SK-N-SH treated with all-trans-retinoic acid at 6 μM for 48 hours (cell line): ENCODE results near the gene OTOG.

Experiments
- CSDC2 ChIP-seq: fragments of 250-450 bp; sonication (Bioruptor Pico); IDR thresholded peaks from 2 replicates; pipeline ENCODE4 v1.5.0; 2020; ENCODE audit warnings: mild to moderate bottlenecking, moderate library complexity
- GLIS3 ChIP-seq: fragments of 250-450 bp; sonication (Bioruptor Pico); IDR thresholded peaks from 2 replicates; pipeline ENCODE4 v1.5.0; 2020; ENCODE audit warnings: mild to moderate bottlenecking, moderate library complexity
- OSR1 ChIP-seq: fragments of 250-450 bp; sonication (Bioruptor Pico); IDR thresholded peaks from 2 replicates; pipeline ENCODE4 v1.8.0; 2022; ENCODE audit warnings: moderate library complexity, mild to moderate bottlenecking, inconsistent platforms
- PPARA ChIP-seq: fragments of 250-450 bp; sonication (Bioruptor Pico); IDR thresholded peaks from 2 replicates; pipeline ENCODE4 v1.5.0; 2020; ENCODE audit warnings: mild to moderate bottlenecking, borderline replicate concordance
- ZFP3 ChIP-seq: fragments of 250-450 bp; sonication (Bioruptor Pico); IDR thresholded peaks from 2 replicates; pipeline ENCODE4 v1.5.0; 2020; ENCODE audit warnings: mild to moderate bottlenecking, moderate library complexity
- ZFP30 ChIP-seq: fragments of 450-650 bp; formaldehyde crosslinking; IDR thresholded peaks from 2 replicates; pipeline ENCODE4 v1.5.0; 2022; ENCODE audit warnings: mild to moderate bottlenecking, moderate library complexity
- ZNF565 ChIP-seq: fragments of 450-650 bp; formaldehyde crosslinking; conservative IDR thresholded peaks from 2 replicates; pipeline ENCODE4 v1.5.0; 2020; ENCODE audit warnings: low read depth, mild to moderate bottlenecking, moderate library complexity
- TF ChIP-seq, protein P1 (sequence below): fragments of 250-450 bp; sonication (Bioruptor Pico); IDR thresholded peaks from 2 replicates; pipeline ENCODE4 v1.5.1; 2021; ENCODE audit warnings: mild to moderate bottlenecking, moderate library complexity
- TF ChIP-seq, protein P2 (sequence below): fragments of 250-450 bp; sonication (Bioruptor Pico); IDR thresholded peaks from 2 replicates; pipeline ENCODE4 v1.8.0; 2021; ENCODE audit warnings: low read depth, mild to moderate bottlenecking, moderate library complexity, borderline replicate concordance
- TF ChIP-seq, protein P3 (sequence below): fragments of 250-450 bp; sonication (Bioruptor Pico); IDR thresholded peaks from 2 replicates; pipeline ENCODE4 v1.8.0; 2020; ENCODE audit warnings: mild to moderate bottlenecking, moderate library complexity, borderline replicate concordance
- TF ChIP-seq, protein P4 (sequence below): fragments of 250-450 bp; sonication (Bioruptor Pico); IDR thresholded peaks from 2 replicates; pipeline ENCODE4 v1.5.1; 2020; ENCODE audit warnings: low read depth, mild to moderate bottlenecking, moderate library complexity
- TF ChIP-seq, protein P5 (sequence below): fragments of 250-450 bp; sonication (Bioruptor Pico); IDR thresholded peaks from 2 replicates; pipeline ENCODE4 v1.5.0; 2020; ENCODE audit warnings: mild to moderate bottlenecking, moderate library complexity

DNA sequence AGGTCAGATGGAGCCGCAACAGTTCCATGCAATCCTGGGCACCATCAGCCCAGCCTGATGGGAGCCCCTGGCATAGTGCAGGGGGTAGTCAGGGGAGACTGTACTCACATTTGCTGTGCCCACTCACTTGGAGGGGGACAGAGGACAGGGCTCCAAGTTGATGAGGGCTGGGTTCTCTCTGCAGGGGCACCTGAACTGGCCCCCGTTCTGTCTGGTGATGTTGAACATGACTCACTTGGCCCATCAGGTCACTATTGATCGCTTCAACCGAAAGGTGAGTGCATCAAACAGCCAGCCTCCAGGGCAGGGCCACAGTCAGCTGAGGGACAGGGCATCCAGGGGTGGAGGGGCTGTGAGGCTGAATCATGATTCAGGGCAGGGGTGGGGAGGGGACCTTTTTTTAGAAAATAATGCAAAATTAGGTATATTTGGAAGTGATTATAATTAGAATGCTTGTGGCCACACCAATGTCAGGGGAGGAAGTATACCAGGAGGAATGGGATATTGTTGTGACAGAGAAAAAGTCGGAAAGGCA lies 66.4 kb downstream of the OTOG start:
- TF ChIP-seq, protein P1, sequence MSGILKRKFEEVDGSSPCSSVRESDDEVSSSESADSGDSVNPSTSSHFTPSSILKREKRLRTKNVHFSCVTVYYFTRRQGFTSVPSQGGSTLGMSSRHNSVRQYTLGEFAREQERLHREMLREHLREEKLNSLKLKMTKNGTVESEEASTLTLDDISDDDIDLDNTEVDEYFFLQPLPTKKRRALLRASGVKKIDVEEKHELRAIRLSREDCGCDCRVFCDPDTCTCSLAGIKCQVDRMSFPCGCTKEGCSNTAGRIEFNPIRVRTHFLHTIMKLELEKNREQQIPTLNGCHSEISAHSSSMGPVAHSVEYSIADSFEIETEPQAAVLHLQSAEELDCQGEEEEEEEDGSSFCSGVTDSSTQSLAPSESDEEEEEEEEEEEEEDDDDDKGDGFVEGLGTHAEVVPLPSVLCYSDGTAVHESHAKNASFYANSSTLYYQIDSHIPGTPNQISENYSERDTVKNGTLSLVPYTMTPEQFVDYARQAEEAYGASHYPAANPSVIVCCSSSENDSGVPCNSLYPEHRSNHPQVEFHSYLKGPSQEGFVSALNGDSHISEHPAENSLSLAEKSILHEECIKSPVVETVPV (CRISPR knock-in tag) = no peak
- TF ChIP-seq, protein P2, sequence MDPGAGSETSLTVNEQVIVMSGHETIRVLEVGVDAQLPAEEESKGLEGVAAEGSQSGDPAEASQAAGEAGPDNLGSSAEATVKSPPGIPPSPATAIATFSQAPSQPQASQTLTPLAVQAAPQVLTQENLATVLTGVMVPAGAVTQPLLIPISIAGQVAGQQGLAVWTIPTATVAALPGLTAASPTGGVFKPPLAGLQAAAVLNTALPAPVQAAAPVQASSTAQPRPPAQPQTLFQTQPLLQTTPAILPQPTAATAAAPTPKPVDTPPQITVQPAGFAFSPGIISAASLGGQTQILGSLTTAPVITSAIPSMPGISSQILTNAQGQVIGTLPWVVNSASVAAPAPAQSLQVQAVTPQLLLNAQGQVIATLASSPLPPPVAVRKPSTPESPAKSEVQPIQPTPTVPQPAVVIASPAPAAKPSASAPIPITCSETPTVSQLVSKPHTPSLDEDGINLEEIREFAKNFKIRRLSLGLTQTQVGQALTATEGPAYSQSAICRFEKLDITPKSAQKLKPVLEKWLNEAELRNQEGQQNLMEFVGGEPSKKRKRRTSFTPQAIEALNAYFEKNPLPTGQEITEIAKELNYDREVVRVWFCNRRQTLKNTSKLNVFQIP (CRISPR knock-in tag) = no peak
- TF ChIP-seq, protein P3, sequence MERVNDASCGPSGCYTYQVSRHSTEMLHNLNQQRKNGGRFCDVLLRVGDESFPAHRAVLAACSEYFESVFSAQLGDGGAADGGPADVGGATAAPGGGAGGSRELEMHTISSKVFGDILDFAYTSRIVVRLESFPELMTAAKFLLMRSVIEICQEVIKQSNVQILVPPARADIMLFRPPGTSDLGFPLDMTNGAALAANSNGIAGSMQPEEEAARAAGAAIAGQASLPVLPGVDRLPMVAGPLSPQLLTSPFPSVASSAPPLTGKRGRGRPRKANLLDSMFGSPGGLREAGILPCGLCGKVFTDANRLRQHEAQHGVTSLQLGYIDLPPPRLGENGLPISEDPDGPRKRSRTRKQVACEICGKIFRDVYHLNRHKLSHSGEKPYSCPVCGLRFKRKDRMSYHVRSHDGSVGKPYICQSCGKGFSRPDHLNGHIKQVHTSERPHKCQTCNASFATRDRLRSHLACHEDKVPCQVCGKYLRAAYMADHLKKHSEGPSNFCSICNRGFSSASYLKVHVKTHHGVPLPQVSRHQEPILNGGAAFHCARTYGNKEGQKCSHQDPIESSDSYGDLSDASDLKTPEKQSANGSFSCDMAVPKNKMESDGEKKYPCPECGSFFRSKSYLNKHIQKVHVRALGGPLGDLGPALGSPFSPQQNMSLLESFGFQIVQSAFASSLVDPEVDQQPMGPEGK (CRISPR knock-in tag) = no peak
- TF ChIP-seq PPARA (no peak), GLIS3 (CRISPR knock-in tag) (no peak), ZFP3 (no peak), ZFP30 (CRISPR knock-in tag) (no peak), CSDC2 (CRISPR knock-in tag) (no peak), OSR1 (CRISPR knock-in tag) (no peak), ZNF565 (CRISPR knock-in tag) (no peak)
- TF ChIP-seq, protein P4, sequence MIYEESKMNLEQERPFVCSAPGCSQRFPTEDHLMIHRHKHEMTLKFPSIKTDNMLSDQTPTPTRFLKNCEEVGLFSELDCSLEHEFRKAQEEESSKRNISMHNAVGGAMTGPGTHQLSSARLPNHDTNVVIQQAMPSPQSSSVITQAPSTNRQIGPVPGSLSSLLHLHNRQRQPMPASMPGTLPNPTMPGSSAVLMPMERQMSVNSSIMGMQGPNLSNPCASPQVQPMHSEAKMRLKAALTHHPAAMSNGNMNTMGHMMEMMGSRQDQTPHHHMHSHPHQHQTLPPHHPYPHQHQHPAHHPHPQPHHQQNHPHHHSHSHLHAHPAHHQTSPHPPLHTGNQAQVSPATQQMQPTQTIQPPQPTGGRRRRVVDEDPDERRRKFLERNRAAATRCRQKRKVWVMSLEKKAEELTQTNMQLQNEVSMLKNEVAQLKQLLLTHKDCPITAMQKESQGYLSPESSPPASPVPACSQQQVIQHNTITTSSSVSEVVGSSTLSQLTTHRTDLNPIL (CRISPR knock-in tag) = no peak
- TF ChIP-seq, protein P5, sequence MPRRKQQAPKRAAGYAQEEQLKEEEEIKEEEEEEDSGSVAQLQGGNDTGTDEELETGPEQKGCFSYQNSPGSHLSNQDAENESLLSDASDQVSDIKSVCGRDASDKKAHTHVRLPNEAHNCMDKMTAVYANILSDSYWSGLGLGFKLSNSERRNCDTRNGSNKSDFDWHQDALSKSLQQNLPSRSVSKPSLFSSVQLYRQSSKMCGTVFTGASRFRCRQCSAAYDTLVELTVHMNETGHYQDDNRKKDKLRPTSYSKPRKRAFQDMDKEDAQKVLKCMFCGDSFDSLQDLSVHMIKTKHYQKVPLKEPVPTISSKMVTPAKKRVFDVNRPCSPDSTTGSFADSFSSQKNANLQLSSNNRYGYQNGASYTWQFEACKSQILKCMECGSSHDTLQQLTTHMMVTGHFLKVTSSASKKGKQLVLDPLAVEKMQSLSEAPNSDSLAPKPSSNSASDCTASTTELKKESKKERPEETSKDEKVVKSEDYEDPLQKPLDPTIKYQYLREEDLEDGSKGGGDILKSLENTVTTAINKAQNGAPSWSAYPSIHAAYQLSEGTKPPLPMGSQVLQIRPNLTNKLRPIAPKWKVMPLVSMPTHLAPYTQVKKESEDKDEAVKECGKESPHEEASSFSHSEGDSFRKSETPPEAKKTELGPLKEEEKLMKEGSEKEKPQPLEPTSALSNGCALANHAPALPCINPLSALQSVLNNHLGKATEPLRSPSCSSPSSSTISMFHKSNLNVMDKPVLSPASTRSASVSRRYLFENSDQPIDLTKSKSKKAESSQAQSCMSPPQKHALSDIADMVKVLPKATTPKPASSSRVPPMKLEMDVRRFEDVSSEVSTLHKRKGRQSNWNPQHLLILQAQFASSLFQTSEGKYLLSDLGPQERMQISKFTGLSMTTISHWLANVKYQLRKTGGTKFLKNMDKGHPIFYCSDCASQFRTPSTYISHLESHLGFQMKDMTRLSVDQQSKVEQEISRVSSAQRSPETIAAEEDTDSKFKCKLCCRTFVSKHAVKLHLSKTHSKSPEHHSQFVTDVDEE (CRISPR knock-in tag) = no peak
